GM19023 (cell line): ENCODE data around the gene PLET1.
A peak's percentile ranks its signal among the peaks of the same experiment; 100 is the strongest.

Source experiments
- ATAC-seq: cut with Tn5 transposase; IDR thresholded peaks from one replicate; pipeline ENCODE4 v1.9.1; 2021; ENCODE audit warnings: mild to moderate bottlenecking, moderate library complexity; ENCODE audit not compliant: unreplicated experiment

PLET1 gene

DNA sequence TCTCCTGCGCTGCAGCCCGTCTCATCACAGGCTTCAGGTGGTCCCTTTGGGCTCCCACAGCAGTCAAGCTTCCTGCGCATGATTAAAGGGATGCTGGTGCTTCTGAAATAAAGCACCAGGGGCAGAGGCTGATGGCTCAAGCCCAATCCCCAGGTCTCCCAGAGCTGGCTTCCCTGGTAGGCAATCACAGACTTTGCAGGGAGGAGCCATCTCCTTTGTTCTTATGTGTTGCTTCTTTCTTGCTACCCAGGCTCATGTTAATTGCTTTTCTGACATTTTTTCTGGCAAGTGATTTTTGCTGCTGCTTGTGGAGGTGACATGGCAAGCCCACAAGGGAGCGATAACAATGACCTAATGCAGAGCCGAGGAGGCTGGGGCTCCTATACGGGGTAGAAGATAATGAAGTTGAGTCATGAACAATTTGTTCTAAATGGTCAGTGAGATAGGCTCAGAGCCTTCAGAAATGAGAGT is 25.2 kb upstream of the PLET1 start:
- no peak for ATAC-seq

GRCh38 chr11:112281726-112282125 is 21.1 kb upstream of the PLET1 start:
- no peak for ATAC-seq

GRCh38 chr11:112280268-112281126 is 19.8 kb upstream of the PLET1 start:
- ATAC-seq: peak; percentile 82

DNA sequence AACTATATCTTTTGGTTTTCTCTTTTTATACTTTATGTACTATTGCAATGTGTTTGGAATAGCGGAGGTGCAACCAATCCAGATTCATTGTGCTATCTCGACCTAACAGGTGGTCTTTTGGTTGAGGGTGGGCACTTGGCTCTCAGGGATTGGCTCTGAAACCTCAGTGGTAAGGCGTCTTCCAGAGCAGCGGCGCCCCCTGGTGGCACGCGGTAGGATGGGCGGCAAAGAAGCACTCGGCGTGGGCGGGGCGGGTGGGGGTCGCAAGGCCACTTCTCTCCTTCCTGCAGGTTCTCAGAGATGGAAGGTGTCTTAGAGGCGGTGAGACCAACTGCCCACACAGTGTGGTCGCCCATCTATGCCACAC is 19.2 kb upstream of the PLET1 start:
- peak; percentile 55 for ATAC-seq

- no peak for ATAC-seq
Observed at GRCh38 chr11:112278803-112279202, 18.1 kb upstream of the PLET1 start.

DNA sequence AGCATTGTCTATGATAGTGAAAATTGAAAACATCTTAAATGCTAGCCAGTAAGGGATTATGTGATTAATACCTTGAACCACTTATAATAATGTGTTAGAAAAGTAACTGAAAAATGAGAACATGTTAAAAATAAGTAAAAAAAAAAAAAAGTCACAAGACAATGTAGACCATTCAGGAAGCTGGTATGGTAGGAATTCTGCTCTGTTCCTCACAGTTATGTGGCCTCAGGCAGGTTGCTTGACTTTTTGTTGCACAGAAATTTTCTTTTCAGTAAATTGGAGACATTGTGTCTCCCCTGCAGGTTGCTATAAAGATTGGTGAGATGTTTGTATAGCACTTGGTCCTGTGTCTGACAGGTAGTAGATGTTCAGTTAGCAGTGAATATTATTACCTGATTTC is 17.3 kb upstream of the PLET1 start:
- ATAC-seq: no peak

DNA sequence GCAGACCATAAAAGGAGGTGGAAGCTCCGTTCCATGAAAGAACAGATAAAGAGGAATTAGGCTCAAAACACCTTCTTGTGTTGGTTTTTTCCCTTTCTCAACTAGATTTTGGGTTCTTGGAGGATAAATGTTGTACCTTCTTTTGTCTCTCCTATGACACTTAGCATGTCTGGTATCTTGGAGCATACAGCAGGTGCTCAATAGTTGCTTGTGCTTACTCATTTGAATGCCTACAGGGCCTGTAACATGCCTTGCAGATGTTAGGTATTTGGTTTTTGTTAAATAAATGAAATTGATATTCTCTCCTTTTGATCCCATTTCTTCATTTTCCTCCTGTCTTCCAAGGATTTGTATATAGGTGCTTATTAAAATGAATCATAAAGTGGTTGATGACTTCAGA is 16.4 kb upstream of the PLET1 start:
- ATAC-seq: no peak

- ATAC-seq: no peak
Observed at GRCh38 chr11:112274007-112274783, 13.5 kb upstream of the PLET1 start.

DNA sequence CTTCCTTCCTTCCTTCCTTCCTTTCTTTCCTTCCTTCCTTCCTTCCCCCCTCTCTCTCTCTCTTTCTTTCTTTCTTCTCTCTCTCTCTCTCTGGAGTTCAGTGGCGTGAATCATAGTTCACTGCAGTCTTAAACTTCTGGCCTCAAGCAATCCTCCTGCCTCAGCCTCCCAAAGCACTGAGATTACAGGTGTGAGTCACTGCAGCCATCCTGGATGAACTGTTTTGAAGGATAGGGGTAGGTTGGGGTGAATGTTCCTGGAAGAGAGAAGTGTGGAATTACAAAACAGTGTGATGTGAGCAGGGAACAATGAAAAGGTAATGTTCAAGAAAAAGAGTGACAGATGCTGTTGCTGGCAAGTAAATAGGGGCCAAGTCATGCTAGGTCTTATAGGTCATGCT is 12.4 kb upstream of the PLET1 start:
- ATAC-seq: no peak

GRCh38 chr11:112271242-112271641 is 10.6 kb upstream of the PLET1 start:
- ATAC-seq: no peak

DNA sequence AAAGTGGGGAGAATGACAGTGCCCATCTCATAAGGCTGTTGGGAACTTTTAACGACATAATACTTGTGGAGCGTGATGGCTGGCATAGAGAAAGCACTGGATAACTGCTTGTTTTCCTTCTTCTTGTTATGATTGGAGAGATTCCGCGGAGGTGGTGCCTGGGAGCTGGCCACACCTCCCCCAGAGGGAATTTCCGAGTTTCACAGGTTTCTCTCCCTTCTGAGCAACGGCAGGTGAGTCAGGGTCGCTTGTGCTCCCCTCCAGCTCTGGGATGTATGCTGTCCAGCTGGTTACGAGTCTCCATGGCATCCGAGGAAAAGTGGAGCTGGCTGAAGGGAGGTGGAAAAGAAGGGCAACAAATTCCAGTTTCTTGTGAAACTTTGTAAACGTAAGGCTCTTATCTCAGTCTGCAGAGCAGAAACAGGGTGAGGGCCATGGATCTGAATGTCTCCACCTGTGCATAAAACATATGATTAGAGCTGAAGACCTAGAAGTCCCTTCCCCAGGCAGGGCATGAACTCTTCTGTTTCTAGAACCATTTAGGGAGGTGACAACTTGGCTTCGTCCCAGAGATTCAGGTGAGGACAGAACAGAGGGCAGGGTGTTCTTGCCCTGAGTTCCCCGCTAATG is 10.0 kb upstream of the PLET1 start:
- ATAC-seq: no peak

DNA sequence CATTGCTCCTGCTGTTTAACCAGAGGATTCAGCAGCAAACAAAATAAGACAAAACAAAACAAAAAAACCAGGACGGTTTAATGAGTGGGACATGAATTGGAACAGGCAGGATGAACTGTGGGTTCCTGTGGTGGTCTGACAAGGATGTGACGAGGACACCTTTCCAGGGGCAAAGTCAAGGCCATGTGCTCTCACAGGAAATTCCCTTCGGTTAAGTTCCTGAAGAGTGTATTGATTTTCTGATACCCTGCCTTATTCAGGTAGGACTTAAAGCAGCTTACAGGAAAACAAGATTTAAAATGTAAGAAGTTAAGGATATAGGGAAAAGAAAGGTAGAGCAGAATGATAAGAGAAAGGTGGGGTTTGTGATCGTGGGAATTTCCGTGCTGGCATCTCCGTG is 8.5 kb upstream of the PLET1 start:
- no peak for ATAC-seq

DNA sequence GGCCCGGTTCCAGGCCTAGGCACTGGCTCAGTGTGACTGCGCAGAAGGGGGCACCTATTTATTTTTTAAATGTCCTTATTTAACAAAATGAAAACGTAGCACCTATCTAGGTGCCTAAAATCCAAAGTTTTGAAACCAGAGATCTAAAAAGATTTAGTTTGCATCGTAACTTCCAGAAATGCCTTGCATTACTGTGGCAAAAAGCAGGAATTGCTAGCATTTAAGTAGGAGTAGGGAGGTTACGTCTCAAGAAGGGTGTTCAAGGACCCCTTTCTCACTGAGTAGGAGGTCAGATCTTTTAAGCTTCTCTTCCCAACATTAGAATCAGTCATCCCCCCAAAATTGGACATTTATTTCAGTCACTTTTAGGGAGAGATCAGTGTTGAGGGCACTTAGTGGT is 7.7 kb upstream of the PLET1 start:
- no peak for ATAC-seq

GRCh38 chr11:112267188-112267591 is 6.5 kb upstream of the PLET1 start:
- no peak for ATAC-seq

DNA sequence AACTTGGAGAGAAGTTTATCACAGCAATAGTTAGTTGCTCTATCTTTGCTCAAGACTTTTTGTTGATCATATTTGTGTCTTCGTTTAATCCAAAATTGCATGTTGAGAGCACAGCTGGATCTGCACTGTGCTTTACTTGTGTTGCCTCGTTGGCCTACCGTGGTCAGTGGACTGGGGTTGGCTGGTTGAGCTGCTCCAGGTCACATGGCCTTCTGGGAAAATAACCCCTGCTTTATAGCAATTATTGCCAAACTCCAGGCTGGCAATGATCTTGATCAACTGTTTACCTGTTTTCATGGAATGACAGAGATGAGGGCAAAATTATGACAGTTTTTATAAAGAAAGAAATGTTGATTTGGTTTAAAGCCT is 5.7 kb upstream of the PLET1 start:
- ATAC-seq: no peak

GRCh38 chr11:112265659-112266409 is 5.2 kb upstream of the PLET1 start:
- no peak for ATAC-seq

DNA sequence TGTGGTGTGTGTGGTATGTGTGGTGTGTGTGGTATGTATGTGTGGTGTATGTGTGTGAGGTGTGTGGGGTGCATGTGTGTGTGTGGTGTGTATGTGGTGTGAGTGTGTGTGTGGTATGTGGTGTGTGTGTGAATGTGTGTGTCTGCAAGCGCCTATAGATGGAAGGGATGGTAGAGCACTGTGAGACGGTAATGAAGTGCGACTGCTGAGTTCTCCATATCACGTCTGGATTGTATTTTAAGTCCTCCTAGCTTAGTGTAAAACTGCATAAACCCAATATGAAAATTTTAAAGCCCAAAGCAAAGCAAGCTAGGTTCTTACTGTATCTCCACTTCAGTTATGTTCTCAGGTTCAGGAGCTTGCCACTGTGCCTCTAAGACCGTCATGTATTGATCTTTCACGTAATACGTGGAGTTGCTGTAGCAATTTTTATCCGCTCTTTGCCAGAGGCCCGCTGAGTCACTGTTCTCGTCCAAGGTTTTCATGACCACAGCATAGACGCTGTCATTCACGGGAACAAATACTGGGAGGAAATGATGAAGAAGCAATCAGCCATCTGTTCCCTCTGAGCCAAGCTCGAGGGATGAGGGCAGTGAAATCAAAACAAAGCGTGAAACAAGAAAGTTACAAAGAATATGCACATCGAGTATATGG is 5.5 kb downstream of the PLET1 start:
- no peak for ATAC-seq

GRCh38 chr11:112253605-112254242 is 6.9 kb downstream of the PLET1 start:
- ATAC-seq: no peak

DNA sequence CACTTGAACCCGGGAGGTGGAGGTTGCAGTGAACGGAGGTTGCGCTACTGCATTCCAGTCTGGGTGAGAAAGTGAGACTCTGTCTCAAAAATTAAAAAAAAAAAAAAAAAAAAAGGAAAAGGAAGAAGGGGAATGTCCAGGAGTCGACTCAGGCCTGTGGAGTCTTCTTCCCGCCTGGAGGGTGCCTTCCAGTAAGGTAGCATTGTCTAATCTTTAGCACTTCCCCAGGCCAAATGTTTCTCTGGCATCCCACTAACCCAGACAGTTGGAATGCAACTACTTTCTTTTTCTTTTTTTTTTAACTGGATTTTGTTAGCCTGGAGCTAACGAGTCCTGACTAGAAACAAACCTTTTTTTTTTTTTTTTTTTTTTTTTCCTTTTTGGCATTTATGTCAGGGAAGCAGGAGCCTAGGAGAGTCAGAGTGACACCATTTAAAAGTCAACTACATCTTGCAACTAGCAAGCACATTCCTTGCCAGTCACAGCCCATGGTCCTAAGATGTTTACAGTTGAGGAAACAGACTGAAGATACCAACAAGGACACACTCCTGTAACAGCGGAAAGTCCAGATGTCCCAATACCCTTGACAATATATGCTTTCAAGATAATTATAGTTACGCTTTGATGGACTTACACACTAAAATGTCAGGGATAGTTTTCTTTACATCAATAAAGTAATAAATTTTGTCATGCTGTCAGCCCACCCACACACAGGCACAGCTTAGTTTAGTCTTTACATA is 10.6 kb downstream of the PLET1 start:
- no peak for ATAC-seq
